ENCODE results near the gene NKAIN2. TPM values are rescaled to one million over a fixed set of nuclear protein-coding genes. Genes with fewer than 3 reads are reported as not detected.

Gene NKAIN2
- total and polyA plus RNA-seq, 2 donors (not counting 3 experiments of a cell fraction or from before 2014, with no cell fraction given), result 0.03 TPM; not detected in 1

- no peak for DNase-seq (ENCODE audit: low read depth, low spot score)
- no peak overlapping the region for H2AFZ ChIP-seq (ENCODE audit: low read depth, low read length)
- H3K9me1 ChIP-seq (replicated peaks; ENCODE audit: control insufficient read depth, extremely low read depth, insufficient read depth, low read length), result no peaks in the 10 kb centered on the region
- no peaks in the 10 kb centered on the region for H3K4me1 ChIP-seq (ENCODE audit: control insufficient read depth, extremely low read depth, insufficient read depth, low read length)
- intact Hi-C loops (cut with micrococcal nuclease), result no loop called here
- ChIA-PET POLR2A (no interaction called here), CTCF (no interaction called here)
- no TSS peak for BruUV-seq (replicated peaks)
- H3K4me2 ChIP-seq (ENCODE audit: insufficient read depth, low read length), result no peak overlapping the region
- no peak overlapping the region for H3K4me3 ChIP-seq (replicated peaks in 1 of 3; ENCODE audit: insufficient read depth in 1 of 3, low read depth in 1 of 3, low read length in 3 of 3)
- H4K20me1 ChIP-seq (replicated peaks; ENCODE audit: control insufficient read depth, extremely low read depth, insufficient read depth, low read length), result no peaks in the 10 kb centered on the region
- no peak for FAIRE-seq
- no peak overlapping the region for H3K27ac ChIP-seq (ENCODE audit: insufficient read depth, low read depth, low read length)
- H3K9me3 ChIP-seq (replicated peaks; ENCODE audit: control insufficient read depth, insufficient read depth, low read length), result no peaks in the 10 kb centered on the region
- dilution Hi-C loops (cut with MboI; ENCODE audit: extremely low pct_ligation_motif_present, low sequenced_read_pairs), result no loop called here
- no peak overlapping the region for H3K9ac ChIP-seq (replicated peaks; ENCODE audit: extremely low read depth, insufficient read depth, low read length)
- no peaks in the 10 kb centered on the region for H3K79me2 ChIP-seq (ENCODE audit: control insufficient read depth, insufficient read depth, low read length)
- H3K36me3 ChIP-seq (ENCODE audit: control insufficient read depth in 2 of 2, extremely low read depth in 1 of 2, insufficient read depth in 2 of 2, low read length in 2 of 2), result no peaks in the 10 kb centered on the region
- no peaks in the 10 kb centered on the region for H3K27me3 ChIP-seq (ENCODE audit: control insufficient read depth in 2 of 2, insufficient read depth in 2 of 2, low read length in 2 of 2)
- TF ChIP-seq POLR2AphosphoS5 (IDR thresholded peaks at IDR 0.05; ENCODE audit: insufficient read depth, low read depth, low read length) (no peak), JUN (IDR thresholded peaks at IDR 0.05; ENCODE audit: borderline replicate concordance, insufficient read depth, insufficient read length, low read depth) (no peak), MYC (IDR thresholded peaks at IDR 0.05; ENCODE audit: low read depth, low read length) (no peak), POLR2A (IDR thresholded peaks at IDR 0.05; ENCODE audit: low read depth, low read length) (no peak), GATA2 (IDR thresholded peaks at IDR 0.05; ENCODE audit: insufficient read depth, insufficient read length, low read depth, low read length) (no peak), EZH2 (IDR thresholded peaks at IDR 0.05; ENCODE audit: borderline replicate concordance, low read depth, low read length, severe bottlenecking) (no peak), CTCF (IDR thresholded peaks at IDR 0.05; ENCODE audit: extremely low read depth in 1 of 2, insufficient read depth in 1 of 2, low read depth in 1 of 2, low read length in 2 of 2) (no peak), MAX (IDR thresholded peaks at IDR 0.05; ENCODE audit: insufficient read depth, insufficient read length) (no peak), FOS (IDR thresholded peaks at IDR 0.05; ENCODE audit: borderline replicate concordance, insufficient read depth, low read length) (no peak)
Measured at GRCh38 chr6:123980311-123980710, 176.6 kb downstream of the NKAIN2 start.
